Measurements from ENCODE around the gene CBX4.

The CBX4 gene

GRCh38 chr17:79851461-79851817, 12.2 kb upstream of the CBX4 start:
- no peak overlapping the region for H3K27ac ChIP-seq (ENCODE audit: low read length)

DNA sequence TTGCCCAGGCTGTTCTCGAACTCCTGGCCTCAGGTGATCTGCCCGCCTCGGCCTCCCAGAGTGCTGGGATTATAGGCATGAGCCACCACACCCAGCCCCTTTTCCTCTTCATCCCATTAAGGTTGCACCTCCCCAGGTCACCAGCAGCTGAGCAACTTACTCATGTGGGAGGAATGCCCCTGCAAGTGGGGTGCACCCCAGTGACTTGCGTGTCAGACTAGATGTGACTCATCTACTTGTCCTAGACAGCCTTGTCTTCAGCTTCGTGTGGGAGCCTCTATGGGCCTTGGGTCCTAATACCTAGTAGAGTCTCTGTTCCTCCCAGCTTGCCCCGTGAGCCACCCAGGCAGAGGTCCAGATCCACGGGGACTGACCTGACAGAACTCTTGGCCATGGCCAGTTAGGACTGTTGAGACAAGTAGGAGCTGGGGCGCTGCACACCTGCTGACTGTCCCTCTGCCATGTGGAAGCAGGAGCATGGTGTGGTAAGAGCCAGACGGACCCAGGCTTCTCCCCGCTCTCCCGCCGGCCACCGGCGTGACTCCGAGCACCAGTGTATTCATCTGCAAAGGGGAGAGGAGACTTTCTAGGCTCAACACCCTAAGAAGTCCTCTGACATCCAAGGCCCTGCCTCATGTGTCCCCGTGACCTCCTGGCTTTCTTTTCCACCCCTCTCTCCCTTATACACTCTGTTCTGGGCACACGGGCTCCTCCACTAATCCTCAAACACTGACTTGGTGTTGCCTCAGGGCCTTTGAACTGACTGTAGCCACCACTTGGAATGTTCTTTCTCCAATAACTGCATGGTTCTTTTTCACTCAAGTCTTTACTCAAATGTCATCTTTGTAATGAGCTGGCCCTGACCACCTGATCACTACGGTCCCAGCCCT, 11.6 kb upstream of the CBX4 start:
- TF ChIP-seq, protein P1, sequence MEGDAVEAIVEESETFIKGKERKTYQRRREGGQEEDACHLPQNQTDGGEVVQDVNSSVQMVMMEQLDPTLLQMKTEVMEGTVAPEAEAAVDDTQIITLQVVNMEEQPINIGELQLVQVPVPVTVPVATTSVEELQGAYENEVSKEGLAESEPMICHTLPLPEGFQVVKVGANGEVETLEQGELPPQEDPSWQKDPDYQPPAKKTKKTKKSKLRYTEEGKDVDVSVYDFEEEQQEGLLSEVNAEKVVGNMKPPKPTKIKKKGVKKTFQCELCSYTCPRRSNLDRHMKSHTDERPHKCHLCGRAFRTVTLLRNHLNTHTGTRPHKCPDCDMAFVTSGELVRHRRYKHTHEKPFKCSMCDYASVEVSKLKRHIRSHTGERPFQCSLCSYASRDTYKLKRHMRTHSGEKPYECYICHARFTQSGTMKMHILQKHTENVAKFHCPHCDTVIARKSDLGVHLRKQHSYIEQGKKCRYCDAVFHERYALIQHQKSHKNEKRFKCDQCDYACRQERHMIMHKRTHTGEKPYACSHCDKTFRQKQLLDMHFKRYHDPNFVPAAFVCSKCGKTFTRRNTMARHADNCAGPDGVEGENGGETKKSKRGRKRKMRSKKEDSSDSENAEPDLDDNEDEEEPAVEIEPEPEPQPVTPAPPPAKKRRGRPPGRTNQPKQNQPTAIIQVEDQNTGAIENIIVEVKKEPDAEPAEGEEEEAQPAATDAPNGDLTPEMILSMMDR (IDR thresholded peaks at IDR 0.05; ENCODE audit: low read length) = no peak
- TF ChIP-seq EZH2phosphoT487 (IDR thresholded peaks at IDR 0.05; ENCODE audit: low read length) = no peak
- TF ChIP-seq EZH2 (optimal IDR thresholded peaks at IDR 0.05; ENCODE audit: low read depth, low read length) = no peak
- H3K79me2 ChIP-seq (ENCODE audit: low read length) = no peaks in the 10 kb centered on the region
- no peak overlapping the region for H2AFZ ChIP-seq (ENCODE audit: low read length)
- H3K27me3 ChIP-seq (replicated peaks; ENCODE audit: insufficient read depth, low read length) = peaks cover 82% of the 10 kb centered on the region
- H3K4me3 ChIP-seq (ENCODE audit: low read length) = no peak overlapping the region
- no peaks in the 10 kb centered on the region for H3K4me1 ChIP-seq (ENCODE audit: low read length)
- H3F3A ChIP-seq (ENCODE audit: insufficient read depth, low read length) = no peaks in the 10 kb centered on the region
- no peaks in the 10 kb centered on the region for H3K9me2 ChIP-seq (replicated peaks; ENCODE audit: insufficient read depth, low read length)
- no peaks in the 10 kb centered on the region for H4K20me1 ChIP-seq (ENCODE audit: insufficient read depth, low read length)
- no peak overlapping the region for H3K4me2 ChIP-seq (ENCODE audit: low read depth, low read length)
- no peak overlapping the region for H3K9ac ChIP-seq (ENCODE audit: low read length)
- no peak for DNase-seq
- H3K27ac ChIP-seq (ENCODE audit: low read length) = no peak overlapping the region
- H3K9me3 ChIP-seq (replicated peaks; ENCODE audit: insufficient read depth, low read length) = no peaks in the 10 kb centered on the region
- no peaks in the 10 kb centered on the region for H3K36me3 ChIP-seq (replicated peaks; ENCODE audit: insufficient read depth, low read length)

More at GRCh38 chr17:79851461-79851817, 12.2 kb upstream of the CBX4 start:
- no peak overlapping the region for H3K4me3 ChIP-seq (ENCODE audit: low read length)
- H4K20me1 ChIP-seq (ENCODE audit: insufficient read depth, low read length) = no peaks in the 10 kb centered on the region
- H3K9ac ChIP-seq (ENCODE audit: low read length) = no peak overlapping the region
- no peak overlapping the region for H2AFZ ChIP-seq (ENCODE audit: low read length)
- DNase-seq = no peak
- no peaks in the 10 kb centered on the region for H3K9me3 ChIP-seq (replicated peaks; ENCODE audit: insufficient read depth, low read length)
- TF ChIP-seq EZH2 (optimal IDR thresholded peaks at IDR 0.05; ENCODE audit: low read depth, low read length) (no peak), EZH2phosphoT487 (IDR thresholded peaks at IDR 0.05; ENCODE audit: low read length) (no peak)
- TF ChIP-seq, protein P1 (IDR thresholded peaks at IDR 0.05; ENCODE audit: low read length) = no peak
- H3K4me2 ChIP-seq (ENCODE audit: low read depth, low read length) = no peak overlapping the region
- H3K27me3 ChIP-seq (replicated peaks; ENCODE audit: insufficient read depth, low read length) = peaks cover 82% of the 10 kb centered on the region
- no peaks in the 10 kb centered on the region for H3K79me2 ChIP-seq (ENCODE audit: low read length)
- no peaks in the 10 kb centered on the region for H3F3A ChIP-seq (ENCODE audit: insufficient read depth, low read length)
- no peaks in the 10 kb centered on the region for H3K4me1 ChIP-seq (ENCODE audit: low read length)
- no peaks in the 10 kb centered on the region for H3K36me3 ChIP-seq (replicated peaks; ENCODE audit: insufficient read depth, low read length)
- H3K9me2 ChIP-seq (replicated peaks; ENCODE audit: insufficient read depth, low read length) = no peaks in the 10 kb centered on the region

DNA sequence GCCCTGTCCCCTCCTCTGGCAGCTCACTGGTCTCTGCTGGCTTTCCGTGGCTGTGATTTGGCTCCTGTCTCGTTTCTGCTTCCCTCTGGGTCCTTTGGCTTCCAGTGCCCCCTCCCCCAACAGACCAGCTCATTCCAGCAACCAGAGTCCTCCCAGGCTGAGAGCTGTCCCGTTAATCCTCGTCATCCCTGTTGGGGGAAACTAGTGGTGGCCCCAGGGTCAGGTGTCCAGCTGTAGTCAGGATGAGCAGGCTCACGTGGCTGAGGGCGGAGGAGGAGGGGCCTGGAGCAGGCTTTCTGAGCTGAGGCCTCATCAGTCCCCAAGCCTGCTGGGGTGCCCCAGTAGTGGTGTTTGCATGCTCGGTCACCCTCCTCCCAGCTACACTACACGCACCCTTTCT, 10.7 kb upstream of the CBX4 start:
- no peak overlapping the region for H2AFZ ChIP-seq (ENCODE audit: low read length)
- no peak overlapping the region for H3K27ac ChIP-seq (ENCODE audit: low read length)
- no peak overlapping the region for H3K4me2 ChIP-seq (ENCODE audit: low read depth, low read length)
- DNase-seq = no peak
- no peak overlapping the region for H3K4me3 ChIP-seq (ENCODE audit: low read length)
- H3K36me3 ChIP-seq (replicated peaks; ENCODE audit: insufficient read depth, low read length) = no peaks in the 10 kb centered on the region
- no peaks in the 10 kb centered on the region for H3K79me2 ChIP-seq (ENCODE audit: low read length)
- no peaks in the 10 kb centered on the region for H4K20me1 ChIP-seq (ENCODE audit: insufficient read depth, low read length)
- no peaks in the 10 kb centered on the region for H3K9me3 ChIP-seq (replicated peaks; ENCODE audit: insufficient read depth, low read length)
- no peak overlapping the region for H3K9ac ChIP-seq (ENCODE audit: low read length)
- H3K4me1 ChIP-seq (ENCODE audit: low read length) = no peaks in the 10 kb centered on the region
- peaks cover 82% of the 10 kb centered on the region for H3K27me3 ChIP-seq (replicated peaks; ENCODE audit: insufficient read depth, low read length)
- H3K9me2 ChIP-seq (replicated peaks; ENCODE audit: insufficient read depth, low read length) = no peaks in the 10 kb centered on the region
- no peak for TF ChIP-seq EZH2 (optimal IDR thresholded peaks at IDR 0.05; ENCODE audit: low read depth, low read length)
- TF ChIP-seq, protein P1 (IDR thresholded peaks at IDR 0.05; ENCODE audit: low read length) = no peak
- TF ChIP-seq EZH2phosphoT487 (IDR thresholded peaks at IDR 0.05; ENCODE audit: low read length) = no peak
- H3F3A ChIP-seq (ENCODE audit: insufficient read depth, low read length) = no peaks in the 10 kb centered on the region
